IMR-90 (cell line): ENCODE measurements around the gene CUL4A. TPM values are rescaled to one million over a fixed set of nuclear protein-coding genes. Genes with fewer than 3 reads are reported as not detected.
"Not testable (repeated sequence)": the region's sequence is repeated elsewhere in the genome, so short reads cannot be mapped to it uniquely, and the experiment has no call there.

Experiments used
- ATAC-seq: fragments of 200-7000 bp; cut with Tn5 transposase; 2 replicates; pipeline ENCODE4 v1.9.1; 2020; ENCODE audit warnings: low read depth, mild to moderate bottlenecking, moderate library complexity
- BruUV-seq: library from RNA; stranded (reverse); fragments of 400-500 nt; replicated peaks from 2 replicates; lab custom pipeline; 2021; lab: Mats Ljungman, UMichigan
- CTCF ChIA-PET: fragments of 300-600 bp; formaldehyde crosslinking; extraction: SDS; loops from one replicate; lab custom pipeline; 2021; ENCODE audit warnings: antibody characterized with exemption; lab: Yijun Ruan, JAX
- POLR2A ChIA-PET: fragments of 300-600 bp; sonication (Branson Sonifier 250); formaldehyde crosslinking; loops from one replicate; lab custom pipeline; 2022; ENCODE audit warnings: antibody characterized with exemption; ENCODE audit not compliant: unreplicated experiment; lab: Charles Lee
- DNase-seq: peaks from one replicate; pipeline ENCODE4 v3.0.0; 2013
- H2AFZ ChIP-seq: replicated peaks from 2 replicates; pipeline ENCODE3; 2013; ENCODE audit warnings: low read length, mild to moderate bottlenecking; ENCODE audit not compliant: poor library complexity
- H2AK5ac ChIP-seq: 2 replicates; pipeline ENCODE4 v1.6.1; 2013; ENCODE audit warnings: low read depth, low read length, inconsistent platforms
- H2AK9ac ChIP-seq: replicated peaks from 2 replicates; pipeline ENCODE3; 2013; ENCODE audit warnings: mild to moderate bottlenecking, low read depth, low read length, moderate library complexity; ENCODE audit not compliant: poor library complexity
- H2BK120ac ChIP-seq: 2 replicates; pipeline ENCODE4 v1.6.1; 2013; ENCODE audit warnings: low read depth, low read length, inconsistent platforms
- H2BK15ac ChIP-seq: 3 replicates; pipeline ENCODE4 v1.6.1; 2013; ENCODE audit warnings: low read depth, low read length, inconsistent platforms
- H2BK20ac ChIP-seq: 2 replicates; pipeline ENCODE4 v1.6.1; 2013; ENCODE audit warnings: low read depth, mild to moderate bottlenecking, inconsistent platforms, low read length, moderate library complexity
- H2BK5ac ChIP-seq: 2 replicates; pipeline ENCODE4 v1.6.1; 2013; ENCODE audit warnings: mild to moderate bottlenecking, low read depth, low read length, inconsistent platforms; ENCODE audit not compliant: poor library complexity, severe bottlenecking
- H3K14ac ChIP-seq: replicated peaks from 2 replicates; pipeline ENCODE4 v1.6.1; 2013; ENCODE audit warnings: low read depth, low read length, inconsistent platforms
- H3K18ac ChIP-seq: 2 replicates; pipeline ENCODE4 v1.6.1; 2013; ENCODE audit warnings: low read depth, low read length, control low read depth
- H3K23ac ChIP-seq: 2 replicates; pipeline ENCODE4 v1.6.1; 2013; ENCODE audit warnings: low read depth, low read length, inconsistent platforms
- H3K27ac ChIP-seq: 2 replicates; pipeline ENCODE4 v1.5.1; 2013; ENCODE audit warnings: mild to moderate bottlenecking, control low read depth, low read length; ENCODE audit not compliant: insufficient read depth
- H3K27me3 ChIP-seq: 2 replicates; pipeline ENCODE4 v1.6.1; 2013; ENCODE audit warnings: low read length; ENCODE audit not compliant: control insufficient read depth, insufficient read depth
- H3K36me3 ChIP-seq: 2 replicates; pipeline ENCODE4 v1.6.1; 2013; ENCODE audit warnings: low read length, mixed read lengths; ENCODE audit not compliant: control insufficient read depth, insufficient read depth
- H3K4ac ChIP-seq: 2 replicates; pipeline ENCODE4 v1.6.1; 2013; ENCODE audit warnings: low read depth, low read length, inconsistent platforms
- H3K4me1 ChIP-seq: 2 replicates; pipeline ENCODE4 v1.6.1; 2013; ENCODE audit warnings: low read length, mixed read lengths; ENCODE audit not compliant: control insufficient read depth, insufficient read depth
- H3K4me2 ChIP-seq: 2 replicates; pipeline ENCODE4 v1.6.1; 2013; ENCODE audit warnings: low read depth, mild to moderate bottlenecking, control low read depth, low read length, moderate library complexity
- H3K4me3 ChIP-seq: 2 replicates; pipeline ENCODE4 v1.5.1; 2013; ENCODE audit warnings: low read depth, mild to moderate bottlenecking, control low read depth, low read length, moderate library complexity; ENCODE audit not compliant: insufficient read depth
- H3K56ac ChIP-seq: 2 replicates; pipeline ENCODE4 v1.6.1; 2013; ENCODE audit warnings: low read length, inconsistent platforms; ENCODE audit not compliant: insufficient read depth; ENCODE audit errors: extremely low read depth
- H3K79me1 ChIP-seq, 2 experiments: 2 replicates each; pipeline ENCODE4 v1.6.1; 2013; ENCODE audit warnings: low read length in 2 of 2, inconsistent platforms in 1 of 2, low read depth in 1 of 2
- H3K9ac ChIP-seq: 2 replicates; pipeline ENCODE4 v1.6.1; 2013; ENCODE audit warnings: low read depth, low read length, control low read depth
- H3K9me1 ChIP-seq: 2 replicates; pipeline ENCODE4 v1.6.1; 2013; ENCODE audit warnings: low read length, inconsistent platforms; ENCODE audit not compliant: insufficient read depth
- H3K9me3 ChIP-seq: 2 replicates; pipeline ENCODE4 v1.6.1; 2013; ENCODE audit warnings: low read length; ENCODE audit not compliant: control insufficient read depth, insufficient read depth
- H4K20me1 ChIP-seq: 2 replicates; pipeline ENCODE4 v1.6.1; 2013; ENCODE audit warnings: low read length, inconsistent platforms; ENCODE audit not compliant: insufficient read depth
- H4K5ac ChIP-seq: 2 replicates; pipeline ENCODE4 v1.6.1; 2013; ENCODE audit warnings: mild to moderate bottlenecking, low read depth, low read length, control low read depth
- H4K8ac ChIP-seq, 2 experiments: 2 replicates each; pipeline ENCODE4 v1.6.1; 2013; ENCODE audit warnings: low read depth in 2 of 2, low read length in 2 of 2, control low read depth in 1 of 2, inconsistent platforms in 1 of 2
- H4K91ac ChIP-seq: 2 replicates; pipeline ENCODE4 v1.6.1; 2013; ENCODE audit warnings: low read depth, low read length, inconsistent platforms; ENCODE audit not compliant: insufficient read depth
- WGBS, 2 experiments: methylation state at CpG; one replicate each; pipeline versions ENCODE4 v1.1.5 to v1.1.7; 2013; ENCODE audit warnings: missing lambda C conversion rate in 2 of 2; ENCODE audit not compliant: insufficient read length in 1 of 2; ENCODE audit errors: extremely low coverage in 2 of 2; 5-methylcytosine and 5-hydroxymethylcytosine counted together
- dilution Hi-C: fragments of 300-500 bp; cut with HindIII; formaldehyde crosslinking; loops from one replicate; pipeline ENCODE4 v1.14.3; 2018; ENCODE audit warnings: low sequenced_read_pairs; ENCODE audit not compliant: unreplicated experiment
- in situ Hi-C: fragments of 300-500 bp; cut with MboI; formaldehyde crosslinking; loops from 3 replicates; pipeline ENCODE4 v1.14.3; 2019; ENCODE audit warnings: low sequenced_read_pairs, inconsistent platforms, mixed read lengths
- intact Hi-C: fragments of 100-400 bp; cut with micrococcal nuclease; formaldehyde crosslinking; loops from 2 replicates; pipeline ENCODE4 v1.10.0; 2022
- polyA plus RNA-seq, 3 experiments: library from polyadenylated mRNA; depleted of rRNA; stranded (reverse); fragments of >200 nt; gene quantifications; 2 replicates each; pipeline ENCODE4 v1.2.3, GENCODE V29; 2012; ENCODE audit warnings: low replicate concordance in 1 of 3
- total RNA-seq: library from RNA; depleted of rRNA; stranded (reverse); fragments of >200 nt; gene quantifications from 2 replicates; pipeline ENCODE4 v1.2.3, GENCODE V29; 2012

The CUL4A gene
- total and polyA plus RNA-seq, 2 of the 4 experiments (the other 2 are of a cell fraction): 86.0 to 146 TPM

- DNase-seq, H3K9me1 ChIP-seq, H3K4ac ChIP-seq, H3K4me1 ChIP-seq, H3K9ac ChIP-seq, H3K56ac ChIP-seq, H3K18ac ChIP-seq, POLR2A ChIA-PET, ATAC-seq, H2BK15ac ChIP-seq, H3K4me2 ChIP-seq, H4K91ac ChIP-seq, intact Hi-C loops, H3K14ac ChIP-seq, H4K8ac ChIP-seq, H2BK5ac ChIP-seq, H2AK9ac ChIP-seq, H4K5ac ChIP-seq, H3K4me3 ChIP-seq, BruUV-seq, CTCF ChIA-PET, H3K27me3 ChIP-seq, in situ Hi-C loops, H3K9me3 ChIP-seq, H2BK120ac ChIP-seq, H2AFZ ChIP-seq, H3K27ac ChIP-seq, H2AK5ac ChIP-seq, H2BK20ac ChIP-seq, dilution Hi-C loops, H3K23ac ChIP-seq: not testable (repeated sequence)
- 100% methylated on average over 4 of the region's 23 CpGs; no CpG with 5 or more reads in 1 of the 2 experiments for WGBS, 2 experiments
- Histone ChIP-seq H3K36me3 (peaks cover 47% of the 10 kb centered on the region), H3K79me1 (peaks cover 14 to 67% of the 10 kb centered on the region in 2 experiments; a peak in 3 of 4 replicates), H4K20me1 (peaks cover 44% of the 10 kb centered on the region)
Observed at GRCh38 chr13:113314895-113315470, 105.6 kb downstream of the CUL4A start.
